Ishikawa (cell line): ENCODE data around the gene LRR1.
A peak's percentile ranks its signal among the peaks of the same experiment; 100 is the strongest.

Experiments used
- CEBPB ChIP-seq: IDR thresholded peaks from 2 replicates; pipeline ENCODE4 v1.6.1; 2012
- EGR1 ChIP-seq: IDR thresholded peaks from 2 replicates; pipeline ENCODE4 v1.6.1; 2012
- EP300 ChIP-seq: IDR thresholded peaks from 2 replicates; pipeline ENCODE4 v1.6.1; 2012; ENCODE audit warnings: borderline replicate concordance
- RAD21 ChIP-seq: IDR thresholded peaks from 2 replicates; pipeline ENCODE4 v1.6.1; 2012; ENCODE audit warnings: low read depth
- TAF1 ChIP-seq: IDR thresholded peaks from 2 replicates; pipeline ENCODE4 v1.6.1; 2012; ENCODE audit warnings: low read depth, mild to moderate bottlenecking
- YY1 ChIP-seq: IDR thresholded peaks from 2 replicates; pipeline ENCODE4 v1.6.1; 2012; ENCODE audit warnings: low read depth
- TF ChIP-seq, protein P1 (sequence below): IDR thresholded peaks from 2 replicates; pipeline ENCODE4 v1.6.1; 2012; ENCODE audit warnings: low read depth, mild to moderate bottlenecking
- TF ChIP-seq, protein P2 (sequence below): IDR thresholded peaks from 2 replicates; pipeline ENCODE4 v1.6.1; 2012

DNA sequence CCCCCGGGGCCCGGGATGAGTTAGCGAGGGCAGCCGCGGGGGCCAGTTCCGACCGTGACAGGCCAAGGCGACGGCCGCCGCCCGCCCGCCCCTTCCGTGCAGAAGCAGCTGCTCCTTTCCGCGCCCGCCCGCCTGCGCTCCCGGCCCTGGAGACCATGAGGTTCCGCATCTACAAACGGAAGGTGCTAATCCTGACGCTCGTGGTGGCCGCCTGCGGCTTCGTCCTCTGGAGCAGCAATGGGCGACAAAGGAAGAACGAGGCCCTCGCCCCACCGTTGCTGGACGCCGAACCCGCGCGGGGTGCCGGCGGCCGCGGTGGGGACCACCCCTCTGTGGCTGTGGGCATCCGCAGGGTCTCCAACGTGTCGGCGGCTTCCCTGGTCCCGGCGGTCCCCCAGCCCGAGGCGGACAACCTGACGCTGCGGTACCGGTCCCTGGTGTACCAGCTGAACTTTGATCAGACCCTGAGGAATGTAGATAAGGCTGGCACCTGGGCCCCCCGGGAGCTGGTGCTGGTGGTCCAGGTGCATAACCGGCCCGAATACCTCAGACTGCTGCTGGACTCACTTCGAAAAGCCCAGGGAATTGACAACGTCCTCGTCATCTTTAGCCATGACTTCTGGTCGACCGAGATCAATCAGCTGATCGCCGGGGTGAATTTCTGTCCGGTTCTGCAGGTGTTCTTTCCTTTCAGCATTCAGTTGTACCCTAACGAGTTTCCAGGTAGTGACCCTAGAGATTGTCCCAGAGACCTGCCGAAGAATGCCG, 22.6 kb downstream of the LRR1 start:
- TF ChIP-seq YY1 (no peak), RAD21 (no peak), EP300 (no peak), CEBPB (no peak), EGR1 (no peak), TAF1 (no peak)
- TF ChIP-seq, protein P1, sequence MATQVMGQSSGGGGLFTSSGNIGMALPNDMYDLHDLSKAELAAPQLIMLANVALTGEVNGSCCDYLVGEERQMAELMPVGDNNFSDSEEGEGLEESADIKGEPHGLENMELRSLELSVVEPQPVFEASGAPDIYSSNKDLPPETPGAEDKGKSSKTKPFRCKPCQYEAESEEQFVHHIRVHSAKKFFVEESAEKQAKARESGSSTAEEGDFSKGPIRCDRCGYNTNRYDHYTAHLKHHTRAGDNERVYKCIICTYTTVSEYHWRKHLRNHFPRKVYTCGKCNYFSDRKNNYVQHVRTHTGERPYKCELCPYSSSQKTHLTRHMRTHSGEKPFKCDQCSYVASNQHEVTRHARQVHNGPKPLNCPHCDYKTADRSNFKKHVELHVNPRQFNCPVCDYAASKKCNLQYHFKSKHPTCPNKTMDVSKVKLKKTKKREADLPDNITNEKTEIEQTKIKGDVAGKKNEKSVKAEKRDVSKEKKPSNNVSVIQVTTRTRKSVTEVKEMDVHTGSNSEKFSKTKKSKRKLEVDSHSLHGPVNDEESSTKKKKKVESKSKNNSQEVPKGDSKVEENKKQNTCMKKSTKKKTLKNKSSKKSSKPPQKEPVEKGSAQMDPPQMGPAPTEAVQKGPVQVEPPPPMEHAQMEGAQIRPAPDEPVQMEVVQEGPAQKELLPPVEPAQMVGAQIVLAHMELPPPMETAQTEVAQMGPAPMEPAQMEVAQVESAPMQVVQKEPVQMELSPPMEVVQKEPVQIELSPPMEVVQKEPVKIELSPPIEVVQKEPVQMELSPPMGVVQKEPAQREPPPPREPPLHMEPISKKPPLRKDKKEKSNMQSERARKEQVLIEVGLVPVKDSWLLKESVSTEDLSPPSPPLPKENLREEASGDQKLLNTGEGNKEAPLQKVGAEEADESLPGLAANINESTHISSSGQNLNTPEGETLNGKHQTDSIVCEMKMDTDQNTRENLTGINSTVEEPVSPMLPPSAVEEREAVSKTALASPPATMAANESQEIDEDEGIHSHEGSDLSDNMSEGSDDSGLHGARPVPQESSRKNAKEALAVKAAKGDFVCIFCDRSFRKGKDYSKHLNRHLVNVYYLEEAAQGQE, result no peak
- TF ChIP-seq, protein P2, sequence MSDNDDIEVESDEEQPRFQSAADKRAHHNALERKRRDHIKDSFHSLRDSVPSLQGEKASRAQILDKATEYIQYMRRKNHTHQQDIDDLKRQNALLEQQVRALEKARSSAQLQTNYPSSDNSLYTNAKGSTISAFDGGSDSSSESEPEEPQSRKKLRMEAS, result peak; percentile 88
